IMR-90 (cell line): Measurements from ENCODE around the gene CCDC60. TPM values are rescaled to one million over a fixed set of nuclear protein-coding genes. Genes with fewer than 3 reads are reported as not detected.

Experiments
- ATAC-seq: fragments of 200-7000 bp; cut with Tn5 transposase; 2 replicates; pipeline ENCODE4 v1.9.1; 2020; ENCODE audit warnings: low read depth, mild to moderate bottlenecking, moderate library complexity
- BruUV-seq: library from RNA; stranded (reverse); fragments of 400-500 nt; replicated peaks from 2 replicates; lab custom pipeline; 2021; lab: Mats Ljungman, UMichigan
- CTCF ChIA-PET: fragments of 300-600 bp; formaldehyde crosslinking; extraction: SDS; loops from one replicate; lab custom pipeline; 2021; ENCODE audit warnings: antibody characterized with exemption; lab: Yijun Ruan, JAX
- POLR2A ChIA-PET: fragments of 300-600 bp; sonication (Branson Sonifier 250); formaldehyde crosslinking; loops from one replicate; lab custom pipeline; 2022; ENCODE audit warnings: antibody characterized with exemption; ENCODE audit not compliant: unreplicated experiment; lab: Charles Lee
- DNase-seq: peaks from one replicate; pipeline ENCODE4 v3.0.0; 2013
- H2AFZ ChIP-seq: replicated peaks from 2 replicates; pipeline ENCODE3; 2013; ENCODE audit warnings: low read length, mild to moderate bottlenecking; ENCODE audit not compliant: poor library complexity
- H2AK5ac ChIP-seq: 2 replicates; pipeline ENCODE4 v1.6.1; 2013; ENCODE audit warnings: low read depth, low read length, inconsistent platforms
- H2AK9ac ChIP-seq: replicated peaks from 2 replicates; pipeline ENCODE3; 2013; ENCODE audit warnings: mild to moderate bottlenecking, low read depth, low read length, moderate library complexity; ENCODE audit not compliant: poor library complexity
- H2BK120ac ChIP-seq: 2 replicates; pipeline ENCODE4 v1.6.1; 2013; ENCODE audit warnings: low read depth, low read length, inconsistent platforms
- H2BK15ac ChIP-seq: 3 replicates; pipeline ENCODE4 v1.6.1; 2013; ENCODE audit warnings: low read depth, low read length, inconsistent platforms
- H2BK20ac ChIP-seq: 2 replicates; pipeline ENCODE4 v1.6.1; 2013; ENCODE audit warnings: low read depth, mild to moderate bottlenecking, inconsistent platforms, low read length, moderate library complexity
- H2BK5ac ChIP-seq: 2 replicates; pipeline ENCODE4 v1.6.1; 2013; ENCODE audit warnings: mild to moderate bottlenecking, low read depth, low read length, inconsistent platforms; ENCODE audit not compliant: poor library complexity, severe bottlenecking
- H3K14ac ChIP-seq: replicated peaks from 2 replicates; pipeline ENCODE4 v1.6.1; 2013; ENCODE audit warnings: low read depth, low read length, inconsistent platforms
- H3K18ac ChIP-seq: 2 replicates; pipeline ENCODE4 v1.6.1; 2013; ENCODE audit warnings: low read depth, low read length, control low read depth
- H3K23ac ChIP-seq: 2 replicates; pipeline ENCODE4 v1.6.1; 2013; ENCODE audit warnings: low read depth, low read length, inconsistent platforms
- H3K27ac ChIP-seq: 2 replicates; pipeline ENCODE4 v1.5.1; 2013; ENCODE audit warnings: mild to moderate bottlenecking, control low read depth, low read length; ENCODE audit not compliant: insufficient read depth
- H3K27me3 ChIP-seq: 2 replicates; pipeline ENCODE4 v1.6.1; 2013; ENCODE audit warnings: low read length; ENCODE audit not compliant: control insufficient read depth, insufficient read depth
- H3K36me3 ChIP-seq: 2 replicates; pipeline ENCODE4 v1.6.1; 2013; ENCODE audit warnings: low read length, mixed read lengths; ENCODE audit not compliant: control insufficient read depth, insufficient read depth
- H3K4ac ChIP-seq: 2 replicates; pipeline ENCODE4 v1.6.1; 2013; ENCODE audit warnings: low read depth, low read length, inconsistent platforms
- H3K4me1 ChIP-seq: 2 replicates; pipeline ENCODE4 v1.6.1; 2013; ENCODE audit warnings: low read length, mixed read lengths; ENCODE audit not compliant: control insufficient read depth, insufficient read depth
- H3K4me2 ChIP-seq: 2 replicates; pipeline ENCODE4 v1.6.1; 2013; ENCODE audit warnings: low read depth, mild to moderate bottlenecking, control low read depth, low read length, moderate library complexity
- H3K4me3 ChIP-seq: 2 replicates; pipeline ENCODE4 v1.5.1; 2013; ENCODE audit warnings: low read depth, mild to moderate bottlenecking, control low read depth, low read length, moderate library complexity; ENCODE audit not compliant: insufficient read depth
- H3K56ac ChIP-seq: 2 replicates; pipeline ENCODE4 v1.6.1; 2013; ENCODE audit warnings: low read length, inconsistent platforms; ENCODE audit not compliant: insufficient read depth; ENCODE audit errors: extremely low read depth
- H3K79me1 ChIP-seq, 2 experiments: 2 replicates each; pipeline ENCODE4 v1.6.1; 2013; ENCODE audit warnings: low read length in 2 of 2, inconsistent platforms in 1 of 2, low read depth in 1 of 2
- H3K9ac ChIP-seq: 2 replicates; pipeline ENCODE4 v1.6.1; 2013; ENCODE audit warnings: low read depth, low read length, control low read depth
- H3K9me1 ChIP-seq: 2 replicates; pipeline ENCODE4 v1.6.1; 2013; ENCODE audit warnings: low read length, inconsistent platforms; ENCODE audit not compliant: insufficient read depth
- H3K9me3 ChIP-seq: 2 replicates; pipeline ENCODE4 v1.6.1; 2013; ENCODE audit warnings: low read length; ENCODE audit not compliant: control insufficient read depth, insufficient read depth
- H4K20me1 ChIP-seq: 2 replicates; pipeline ENCODE4 v1.6.1; 2013; ENCODE audit warnings: low read length, inconsistent platforms; ENCODE audit not compliant: insufficient read depth
- H4K5ac ChIP-seq: 2 replicates; pipeline ENCODE4 v1.6.1; 2013; ENCODE audit warnings: mild to moderate bottlenecking, low read depth, low read length, control low read depth
- H4K8ac ChIP-seq, 2 experiments: 2 replicates each; pipeline ENCODE4 v1.6.1; 2013; ENCODE audit warnings: low read depth in 2 of 2, low read length in 2 of 2, control low read depth in 1 of 2, inconsistent platforms in 1 of 2
- H4K91ac ChIP-seq: 2 replicates; pipeline ENCODE4 v1.6.1; 2013; ENCODE audit warnings: low read depth, low read length, inconsistent platforms; ENCODE audit not compliant: insufficient read depth
- NFE2L2 ChIP-seq: fragments of 150-350 bp; IDR thresholded peaks from 2 replicates; pipeline ENCODE4 v1.6.1; 2016; ENCODE audit warnings: low read depth, mild to moderate bottlenecking, low read length
- SMC3 ChIP-seq: fragments of 150-350 bp; IDR thresholded peaks from 2 replicates; pipeline ENCODE4 v1.6.1; 2016; ENCODE audit warnings: low read depth, mild to moderate bottlenecking, antibody characterized with exemption, low read length, moderate library complexity
- WGBS, 2 experiments: methylation state at CpG; one replicate each; pipeline versions ENCODE4 v1.1.5 to v1.1.7; 2013; ENCODE audit warnings: missing lambda C conversion rate in 2 of 2; ENCODE audit not compliant: insufficient read length in 1 of 2; ENCODE audit errors: extremely low coverage in 2 of 2; 5-methylcytosine and 5-hydroxymethylcytosine counted together
- dilution Hi-C: fragments of 300-500 bp; cut with HindIII; formaldehyde crosslinking; loops from one replicate; pipeline ENCODE4 v1.14.3; 2018; ENCODE audit warnings: low sequenced_read_pairs; ENCODE audit not compliant: unreplicated experiment
- in situ Hi-C: fragments of 300-500 bp; cut with MboI; formaldehyde crosslinking; loops from 3 replicates; pipeline ENCODE4 v1.14.3; 2019; ENCODE audit warnings: low sequenced_read_pairs, inconsistent platforms, mixed read lengths
- intact Hi-C: fragments of 100-400 bp; cut with micrococcal nuclease; formaldehyde crosslinking; loops from 2 replicates; pipeline ENCODE4 v1.10.0; 2022
- polyA plus RNA-seq, 3 experiments: library from polyadenylated mRNA; depleted of rRNA; stranded (reverse); fragments of >200 nt; gene quantifications; 2 replicates each; pipeline ENCODE4 v1.2.3, GENCODE V29; 2012; ENCODE audit warnings: low replicate concordance in 1 of 3
- total RNA-seq: library from RNA; depleted of rRNA; stranded (reverse); fragments of >200 nt; gene quantifications from 2 replicates; pipeline ENCODE4 v1.2.3, GENCODE V29; 2012
- TF ChIP-seq, protein P1 (sequence below): fragments of 150-350 bp; IDR thresholded peaks from 2 replicates; pipeline ENCODE4 v1.6.1; 2016; ENCODE audit warnings: low read depth, mild to moderate bottlenecking, low read length, moderate library complexity, borderline replicate concordance

The CCDC60 gene
- total and polyA plus RNA-seq, 2 of the 4 experiments (the other 2 are of a cell fraction) = not detected

DNA sequence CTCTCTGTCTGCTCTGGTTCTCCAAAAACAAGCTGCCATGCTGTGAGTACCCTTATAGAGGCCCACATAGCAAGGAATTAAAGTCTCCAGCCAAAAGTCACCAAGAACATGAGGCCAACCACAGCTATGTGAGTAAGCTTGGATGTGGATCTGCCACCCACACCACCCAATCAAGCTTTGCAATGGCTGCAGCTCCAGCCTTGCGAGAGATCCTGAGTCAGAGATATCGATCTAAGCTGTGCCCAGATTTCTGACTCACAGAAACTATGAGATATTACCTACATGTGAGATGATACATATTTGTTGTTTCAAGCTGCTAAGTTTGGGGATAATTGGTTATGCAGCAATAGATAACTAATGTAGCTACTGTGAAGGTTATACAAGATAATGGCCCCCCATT is 243.6 kb downstream of the CCDC60 start:
- H3K4me2 ChIP-seq = no peak overlapping the region

More for the DNA sequence above, 243.6 kb downstream of the CCDC60 start:
- TF ChIP-seq NFE2L2 (no peak), SMC3 (no peak)
- TF ChIP-seq, protein P1, sequence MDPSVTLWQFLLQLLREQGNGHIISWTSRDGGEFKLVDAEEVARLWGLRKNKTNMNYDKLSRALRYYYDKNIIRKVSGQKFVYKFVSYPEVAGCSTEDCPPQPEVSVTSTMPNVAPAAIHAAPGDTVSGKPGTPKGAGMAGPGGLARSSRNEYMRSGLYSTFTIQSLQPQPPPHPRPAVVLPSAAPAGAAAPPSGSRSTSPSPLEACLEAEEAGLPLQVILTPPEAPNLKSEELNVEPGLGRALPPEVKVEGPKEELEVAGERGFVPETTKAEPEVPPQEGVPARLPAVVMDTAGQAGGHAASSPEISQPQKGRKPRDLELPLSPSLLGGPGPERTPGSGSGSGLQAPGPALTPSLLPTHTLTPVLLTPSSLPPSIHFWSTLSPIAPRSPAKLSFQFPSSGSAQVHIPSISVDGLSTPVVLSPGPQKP = no peak
- ChIA-PET POLR2A (no interaction called here), CTCF (no interaction called here)
- no peak overlapping the region for H2BK5ac ChIP-seq
- no peak overlapping the region for H3K18ac ChIP-seq
- H3K9me3 ChIP-seq = no peaks in the 10 kb centered on the region
- H3K56ac ChIP-seq = no peak overlapping the region
- H2AFZ ChIP-seq = no peak overlapping the region
- H3K27ac ChIP-seq = no peak overlapping the region
- no peaks in the 10 kb centered on the region for H3K27me3 ChIP-seq
- intact Hi-C loops = no loop called here
- no peak overlapping the region for H4K8ac ChIP-seq
- DNase-seq (no peak), ATAC-seq (no peak)
- WGBS, 2 experiments = no CpG with 5 or more reads among the region's 2 CpGs
- no peaks in the 10 kb centered on the region for H3K36me3 ChIP-seq
- H2BK20ac ChIP-seq = no peak overlapping the region
- no peaks in the 10 kb centered on the region for H4K20me1 ChIP-seq
- H3K4me3 ChIP-seq = no peak overlapping the region
- no peaks in the 10 kb centered on the region for H3K4me1 ChIP-seq
- H4K91ac ChIP-seq = no peak overlapping the region
- H2AK5ac ChIP-seq = no peak overlapping the region
- H3K4ac ChIP-seq = no peak overlapping the region
- no peak overlapping the region for H3K9ac ChIP-seq
- no peak overlapping the region for H4K5ac ChIP-seq
- H2AK9ac ChIP-seq = no peak overlapping the region
- no peak overlapping the region for H2BK15ac ChIP-seq
- no peak overlapping the region for H3K23ac ChIP-seq
- H3K9me1 ChIP-seq = no peaks in the 10 kb centered on the region
- dilution Hi-C loops = no loop called here
- in situ Hi-C loops = no loop called here
- H2BK120ac ChIP-seq = no peak overlapping the region
- no peaks in the 10 kb centered on the region for H3K79me1 ChIP-seq
- BruUV-seq = no TSS peak
- no peak overlapping the region for H3K14ac ChIP-seq
